ENCODE results near the gene HS6ST2.

GRCh38 chrX:132766452-132766851, 192.0 kb downstream of the HS6ST2 start:
- no peak for TF ChIP-seq EZH2 (IDR thresholded peaks at IDR 0.05; ENCODE audit: low read length)
- TF ChIP-seq, protein P1, sequence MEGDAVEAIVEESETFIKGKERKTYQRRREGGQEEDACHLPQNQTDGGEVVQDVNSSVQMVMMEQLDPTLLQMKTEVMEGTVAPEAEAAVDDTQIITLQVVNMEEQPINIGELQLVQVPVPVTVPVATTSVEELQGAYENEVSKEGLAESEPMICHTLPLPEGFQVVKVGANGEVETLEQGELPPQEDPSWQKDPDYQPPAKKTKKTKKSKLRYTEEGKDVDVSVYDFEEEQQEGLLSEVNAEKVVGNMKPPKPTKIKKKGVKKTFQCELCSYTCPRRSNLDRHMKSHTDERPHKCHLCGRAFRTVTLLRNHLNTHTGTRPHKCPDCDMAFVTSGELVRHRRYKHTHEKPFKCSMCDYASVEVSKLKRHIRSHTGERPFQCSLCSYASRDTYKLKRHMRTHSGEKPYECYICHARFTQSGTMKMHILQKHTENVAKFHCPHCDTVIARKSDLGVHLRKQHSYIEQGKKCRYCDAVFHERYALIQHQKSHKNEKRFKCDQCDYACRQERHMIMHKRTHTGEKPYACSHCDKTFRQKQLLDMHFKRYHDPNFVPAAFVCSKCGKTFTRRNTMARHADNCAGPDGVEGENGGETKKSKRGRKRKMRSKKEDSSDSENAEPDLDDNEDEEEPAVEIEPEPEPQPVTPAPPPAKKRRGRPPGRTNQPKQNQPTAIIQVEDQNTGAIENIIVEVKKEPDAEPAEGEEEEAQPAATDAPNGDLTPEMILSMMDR (optimal IDR thresholded peaks at IDR 0.05 in 1 of 3, IDR thresholded peaks at IDR 0.05 in 1 of 3, conservative IDR thresholded peaks at IDR 0.05 in 1 of 3; ENCODE audit: extremely low read depth in 1 of 3, insufficient read depth in 2 of 3, low read length in 3 of 3) = no peak
